ENCODE data around the gene RAB6B.

DNA sequence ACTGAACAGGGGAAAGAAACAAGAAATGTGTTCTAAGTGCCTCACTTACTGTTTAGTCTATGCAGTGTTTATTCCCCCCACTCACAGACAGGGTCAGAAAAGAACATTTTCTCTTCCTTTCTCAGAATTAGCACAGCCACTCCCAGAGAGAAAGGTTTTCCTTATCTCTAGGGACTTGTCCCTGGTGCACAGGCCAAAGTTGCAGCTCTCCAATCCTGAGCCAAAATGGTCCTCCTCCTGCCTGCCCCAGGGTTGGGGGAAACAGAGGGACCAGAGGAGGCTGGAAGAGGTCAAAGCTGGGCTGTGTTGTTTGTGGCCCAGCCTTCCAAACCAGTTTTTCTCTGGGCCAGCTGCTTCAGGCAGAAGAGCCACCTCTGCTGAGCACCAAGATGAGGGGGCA is 12.0 kb downstream of the RAB6B start:
- TF ChIP-seq, protein P1, sequence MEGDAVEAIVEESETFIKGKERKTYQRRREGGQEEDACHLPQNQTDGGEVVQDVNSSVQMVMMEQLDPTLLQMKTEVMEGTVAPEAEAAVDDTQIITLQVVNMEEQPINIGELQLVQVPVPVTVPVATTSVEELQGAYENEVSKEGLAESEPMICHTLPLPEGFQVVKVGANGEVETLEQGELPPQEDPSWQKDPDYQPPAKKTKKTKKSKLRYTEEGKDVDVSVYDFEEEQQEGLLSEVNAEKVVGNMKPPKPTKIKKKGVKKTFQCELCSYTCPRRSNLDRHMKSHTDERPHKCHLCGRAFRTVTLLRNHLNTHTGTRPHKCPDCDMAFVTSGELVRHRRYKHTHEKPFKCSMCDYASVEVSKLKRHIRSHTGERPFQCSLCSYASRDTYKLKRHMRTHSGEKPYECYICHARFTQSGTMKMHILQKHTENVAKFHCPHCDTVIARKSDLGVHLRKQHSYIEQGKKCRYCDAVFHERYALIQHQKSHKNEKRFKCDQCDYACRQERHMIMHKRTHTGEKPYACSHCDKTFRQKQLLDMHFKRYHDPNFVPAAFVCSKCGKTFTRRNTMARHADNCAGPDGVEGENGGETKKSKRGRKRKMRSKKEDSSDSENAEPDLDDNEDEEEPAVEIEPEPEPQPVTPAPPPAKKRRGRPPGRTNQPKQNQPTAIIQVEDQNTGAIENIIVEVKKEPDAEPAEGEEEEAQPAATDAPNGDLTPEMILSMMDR (conservative IDR thresholded peaks at IDR 0.05; ENCODE audit: low read depth, low read length) = no peak
- no peak for TF ChIP-seq MXI1 (IDR thresholded peaks at IDR 0.05; ENCODE audit: borderline replicate concordance, low read depth, low read length)
- TF ChIP-seq MAZ (IDR thresholded peaks at IDR 0.05; ENCODE audit: borderline replicate concordance, low read depth, low read length) = no peak
- TF ChIP-seq, protein P2, sequence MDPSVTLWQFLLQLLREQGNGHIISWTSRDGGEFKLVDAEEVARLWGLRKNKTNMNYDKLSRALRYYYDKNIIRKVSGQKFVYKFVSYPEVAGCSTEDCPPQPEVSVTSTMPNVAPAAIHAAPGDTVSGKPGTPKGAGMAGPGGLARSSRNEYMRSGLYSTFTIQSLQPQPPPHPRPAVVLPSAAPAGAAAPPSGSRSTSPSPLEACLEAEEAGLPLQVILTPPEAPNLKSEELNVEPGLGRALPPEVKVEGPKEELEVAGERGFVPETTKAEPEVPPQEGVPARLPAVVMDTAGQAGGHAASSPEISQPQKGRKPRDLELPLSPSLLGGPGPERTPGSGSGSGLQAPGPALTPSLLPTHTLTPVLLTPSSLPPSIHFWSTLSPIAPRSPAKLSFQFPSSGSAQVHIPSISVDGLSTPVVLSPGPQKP (IDR thresholded peaks at IDR 0.05; ENCODE audit: borderline replicate concordance, low read depth, low read length) = no peak
- no peak for TF ChIP-seq RAD21 (IDR thresholded peaks at IDR 0.05; ENCODE audit: low read length)
- TF ChIP-seq POLR2A (IDR thresholded peaks at IDR 0.05; ENCODE audit: low read depth, low read length) = no peak
- TF ChIP-seq SMC3 (IDR thresholded peaks at IDR 0.05; ENCODE audit: low read depth, low read length) = no peak
- TF ChIP-seq BHLHE40 (IDR thresholded peaks at IDR 0.05; ENCODE audit: low read depth, low read length) = no peak
- no peak for TF ChIP-seq RCOR1 (IDR thresholded peaks at IDR 0.05; ENCODE audit: insufficient replicate concordance, low read length)
- TF ChIP-seq, protein P3, sequence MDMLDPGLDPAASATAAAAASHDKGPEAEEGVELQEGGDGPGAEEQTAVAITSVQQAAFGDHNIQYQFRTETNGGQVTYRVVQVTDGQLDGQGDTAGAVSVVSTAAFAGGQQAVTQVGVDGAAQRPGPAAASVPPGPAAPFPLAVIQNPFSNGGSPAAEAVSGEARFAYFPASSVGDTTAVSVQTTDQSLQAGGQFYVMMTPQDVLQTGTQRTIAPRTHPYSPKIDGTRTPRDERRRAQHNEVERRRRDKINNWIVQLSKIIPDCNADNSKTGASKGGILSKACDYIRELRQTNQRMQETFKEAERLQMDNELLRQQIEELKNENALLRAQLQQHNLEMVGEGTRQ (IDR thresholded peaks at IDR 0.05; ENCODE audit: low read depth, low read length) = no peak
- no peak for TF ChIP-seq CHD1 (IDR thresholded peaks at IDR 0.05; ENCODE audit: low read depth, low read length)
